ENCODE data around the gene CDH23.

GRCh38 chr10:71761541-71762113, 364.9 kb downstream of the CDH23 start:
- TF ChIP-seq EZH2 (IDR thresholded peaks at IDR 0.05; ENCODE audit: insufficient read depth, poor library complexity, severe bottlenecking) (no peak), EZH2phosphoT487 (IDR thresholded peaks at IDR 0.05; ENCODE audit: insufficient read depth, low read depth) (no peak)

Measured in GM23248 (cell line).